HG03066 (cell line): ENCODE results near the gene TRPM3.

ENCODE experiments used
- ATAC-seq: cut with Tn5 transposase; IDR thresholded peaks from one replicate; pipeline ENCODE4 v1.9.1; 2021; ENCODE audit warnings: low read depth; ENCODE audit not compliant: unreplicated experiment

The TRPM3 gene

DNA sequence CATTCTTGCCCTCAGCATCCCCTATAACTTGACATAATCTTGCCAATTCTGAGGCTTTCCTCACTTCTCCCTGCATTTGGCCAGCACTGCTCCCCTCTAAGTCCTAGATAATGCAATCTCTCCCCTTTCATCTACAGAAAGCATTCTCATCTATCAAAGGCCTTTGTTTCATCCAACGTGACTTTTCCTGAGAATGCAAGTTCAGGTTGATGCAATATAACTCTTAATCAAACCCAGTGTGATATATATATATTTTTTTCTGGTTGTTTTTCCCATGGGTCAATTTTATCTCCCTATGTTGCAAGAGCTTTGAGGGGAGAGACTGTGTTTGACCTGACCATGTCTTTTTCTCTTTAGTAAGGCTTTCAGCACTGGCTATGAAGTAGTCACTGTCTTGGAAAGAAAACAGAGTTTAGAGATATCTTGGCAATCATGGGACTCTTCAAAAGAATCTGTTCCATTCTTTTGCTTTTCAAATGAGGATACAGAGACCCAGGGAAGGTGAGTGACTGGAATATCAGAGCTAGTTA lies 268.6 kb downstream of the TRPM3 start:
- ATAC-seq, result no peak

DNA sequence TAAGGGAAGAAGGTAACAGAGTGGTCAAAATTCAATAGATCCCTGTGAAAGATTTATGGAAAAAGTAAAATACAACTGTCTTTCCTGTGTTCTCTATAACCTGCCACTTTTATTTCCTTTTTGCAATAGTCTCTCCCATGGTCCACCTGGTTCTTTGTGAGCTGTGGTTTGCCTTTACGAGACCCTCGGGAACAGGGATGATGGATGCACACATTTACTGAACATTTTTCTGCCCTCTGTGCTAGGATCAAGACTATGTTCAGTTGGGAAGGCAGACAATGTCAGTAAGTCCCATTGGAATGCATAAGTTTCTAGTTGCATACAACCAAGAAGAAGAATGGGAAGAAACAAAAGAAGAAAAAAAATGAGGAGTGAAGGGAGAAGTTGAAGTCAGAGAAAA lies 281.2 kb downstream of the TRPM3 start:
- ATAC-seq, result no peak

DNA sequence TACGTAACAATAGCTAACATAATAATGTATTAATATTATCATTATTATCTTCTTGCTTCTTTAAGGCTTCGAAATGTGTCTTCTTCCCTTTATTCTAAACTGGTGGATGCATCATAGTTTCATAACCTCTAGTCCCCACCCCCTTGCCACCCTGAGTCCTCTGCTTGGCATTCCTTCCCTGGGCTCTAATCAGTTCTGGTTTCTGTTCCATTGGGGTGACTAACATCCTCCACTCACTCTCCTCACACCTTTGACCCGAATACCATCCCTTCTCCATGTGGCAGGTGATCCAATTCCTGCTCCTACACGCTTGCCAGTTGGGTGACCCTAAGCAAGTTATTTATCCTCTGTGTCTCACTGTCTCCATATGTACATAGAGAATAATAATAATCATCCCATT lies 286.1 kb downstream of the TRPM3 start:
- ATAC-seq, result no peak

DNA sequence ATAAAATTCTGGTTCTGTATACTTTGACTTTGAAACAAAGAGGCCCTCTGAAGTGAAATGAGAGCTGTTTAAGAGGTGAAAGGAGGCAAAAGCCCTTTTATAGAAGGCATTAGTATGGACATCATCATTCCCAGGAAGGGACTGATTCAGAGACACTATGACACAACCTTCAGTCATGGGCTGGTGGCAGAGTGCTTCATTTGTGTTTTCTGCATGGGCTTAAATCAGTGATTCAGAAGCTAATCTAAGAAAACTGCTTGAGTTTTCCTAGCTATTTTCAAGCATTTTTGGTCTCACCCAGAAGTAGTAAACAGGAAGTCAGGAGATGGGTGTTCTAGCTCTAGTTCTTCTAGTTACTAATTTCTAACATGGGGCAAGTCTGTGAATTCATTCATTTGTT lies 288.9 kb downstream of the TRPM3 start:
- no peak for ATAC-seq

DNA sequence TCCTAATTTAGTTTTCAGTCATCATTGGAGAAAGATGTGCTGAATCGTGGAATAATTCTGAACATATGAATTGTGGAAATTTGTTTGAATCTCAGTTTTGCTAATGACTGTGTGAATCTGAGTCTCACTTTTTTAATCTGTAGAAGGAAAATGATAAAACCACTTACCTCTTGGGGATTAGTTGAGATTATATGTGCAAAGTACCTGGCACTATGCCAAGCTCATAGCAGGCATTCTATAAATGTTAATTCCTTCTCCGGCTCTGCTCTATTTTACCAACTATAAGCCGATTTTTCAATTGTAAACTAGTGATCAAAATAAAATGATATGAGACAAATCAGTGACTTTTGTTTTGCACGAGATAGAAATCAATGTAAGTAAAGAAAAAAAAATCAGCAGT lies 290.8 kb downstream of the TRPM3 start:
- no peak for ATAC-seq

DNA sequence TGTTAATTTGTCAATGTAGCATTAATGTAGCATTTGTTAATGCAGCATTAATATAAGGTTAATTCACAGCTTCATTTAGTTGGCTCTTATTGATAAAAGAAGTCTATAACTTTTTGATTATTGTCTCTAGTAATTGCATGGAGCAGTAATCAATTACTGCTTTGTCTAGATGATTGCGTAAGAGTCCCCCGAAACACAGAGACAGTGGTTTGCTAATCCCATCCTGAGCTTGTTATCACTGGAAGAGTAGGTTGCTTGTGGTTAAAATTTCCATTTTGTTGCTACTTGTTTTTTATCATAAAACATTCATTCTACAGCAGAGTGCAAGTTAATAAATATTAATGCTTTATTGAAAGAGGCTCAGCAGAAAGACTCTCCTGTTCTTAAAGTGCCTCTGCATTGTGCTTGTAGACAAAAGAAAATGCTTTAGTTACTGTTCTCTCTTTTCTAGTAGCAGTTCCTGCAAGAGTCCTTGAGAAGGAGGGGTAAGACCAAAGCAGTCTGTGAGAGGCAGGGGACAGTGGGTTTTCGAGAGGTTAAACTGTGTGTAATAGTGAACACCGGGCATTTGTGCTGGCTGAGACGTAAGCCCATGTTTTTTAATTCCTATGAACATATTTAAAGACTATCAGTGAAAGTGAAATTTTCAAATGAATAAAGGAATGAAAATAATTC lies 291.7 kb downstream of the TRPM3 start:
- ATAC-seq, result no peak

DNA sequence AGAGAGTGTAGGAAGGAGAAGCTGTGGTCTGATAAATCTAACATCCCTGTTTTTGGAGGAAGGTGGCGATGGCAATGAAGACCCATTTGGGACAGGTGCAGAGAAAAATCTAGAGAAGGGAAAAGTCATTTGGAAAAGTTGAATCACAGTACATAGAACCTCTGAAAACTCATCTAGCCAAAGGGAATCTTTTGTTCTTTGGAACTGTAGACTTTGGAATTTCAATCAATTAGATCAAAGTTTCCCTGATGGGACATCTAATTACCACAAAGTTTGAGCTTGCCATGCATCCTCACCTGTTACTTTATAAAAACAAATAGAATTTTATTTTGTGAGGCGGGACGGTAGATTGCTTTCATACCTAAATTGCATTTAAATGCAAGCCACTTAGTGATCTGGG lies 294.9 kb downstream of the TRPM3 start:
- no peak for ATAC-seq

DNA sequence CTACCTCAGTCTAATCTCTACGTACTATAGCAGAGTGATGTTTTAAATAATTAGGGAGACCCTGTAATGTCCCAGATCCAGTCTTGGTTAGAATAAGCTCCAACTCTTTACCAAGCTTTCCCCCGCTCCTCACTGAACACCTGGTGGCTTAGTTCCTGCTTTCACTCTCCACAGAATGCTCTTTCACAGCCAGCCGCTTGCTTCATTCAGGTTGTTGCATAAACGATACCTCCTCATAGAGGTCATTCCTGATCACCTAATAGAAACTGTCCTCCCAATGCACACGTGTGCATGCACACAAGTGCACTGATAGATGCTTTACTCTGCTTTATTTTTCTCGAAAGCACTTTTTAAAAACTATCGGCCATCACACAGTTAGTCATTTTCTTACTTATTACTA lies 298.1 kb downstream of the TRPM3 start:
- no peak for ATAC-seq

DNA sequence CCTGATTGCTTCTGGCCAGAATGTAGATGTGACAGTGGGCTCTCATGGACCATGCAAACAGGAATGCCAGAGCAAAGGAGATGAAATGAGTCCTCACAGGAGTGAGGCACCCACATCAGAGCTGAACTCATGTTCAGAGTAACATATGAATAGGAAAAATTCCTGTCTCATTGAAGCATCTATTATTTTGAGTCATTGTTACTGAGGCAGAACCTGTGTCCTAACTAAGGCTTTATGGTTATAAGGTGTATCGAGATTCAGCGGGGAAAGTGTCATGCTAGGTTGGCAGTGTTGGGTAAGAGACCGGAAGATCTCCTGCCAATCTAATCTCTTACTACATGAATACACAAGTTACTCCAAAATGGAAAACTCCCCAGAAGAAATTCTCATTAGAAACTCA lies 304.1 kb downstream of the TRPM3 start:
- ATAC-seq, result no peak

DNA sequence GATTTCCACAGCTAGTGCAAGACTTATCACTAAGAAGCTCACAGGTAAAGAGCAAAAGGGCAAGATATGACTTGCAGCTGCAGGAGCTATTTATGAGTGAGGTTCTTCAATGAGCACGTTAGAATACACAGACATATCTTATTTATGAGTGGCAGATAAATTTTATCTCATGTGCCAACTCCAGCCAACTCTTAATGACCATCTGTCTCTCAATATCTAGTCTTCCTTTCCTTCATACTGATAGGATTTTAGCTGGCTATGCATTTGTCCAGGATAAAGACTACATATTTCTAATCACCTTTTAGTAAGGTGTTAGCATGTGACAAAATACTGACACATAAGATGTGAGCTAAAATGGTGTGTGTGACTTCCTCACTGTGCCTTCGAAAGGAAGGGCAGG lies 304.5 kb downstream of the TRPM3 start:
- no peak for ATAC-seq

DNA sequence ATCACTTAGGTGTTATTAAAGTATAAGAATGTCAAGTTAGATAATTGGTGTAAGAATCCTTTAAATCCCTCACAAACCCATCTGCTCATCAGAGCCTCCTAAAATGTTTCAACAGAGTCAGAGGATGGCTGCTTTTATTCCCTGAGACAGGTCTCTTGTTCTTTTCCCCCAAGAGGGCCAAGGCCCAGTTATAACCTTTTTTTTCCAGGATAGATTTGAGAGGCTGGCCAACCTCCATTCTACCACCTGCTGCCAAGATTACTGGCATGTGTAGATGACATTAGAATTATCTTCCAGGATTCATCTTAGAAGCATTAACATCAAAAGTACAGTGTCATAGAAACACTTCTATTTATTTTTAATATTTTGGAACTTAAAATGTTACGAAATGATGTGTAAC lies 305.1 kb downstream of the TRPM3 start:
- ATAC-seq, result no peak

DNA sequence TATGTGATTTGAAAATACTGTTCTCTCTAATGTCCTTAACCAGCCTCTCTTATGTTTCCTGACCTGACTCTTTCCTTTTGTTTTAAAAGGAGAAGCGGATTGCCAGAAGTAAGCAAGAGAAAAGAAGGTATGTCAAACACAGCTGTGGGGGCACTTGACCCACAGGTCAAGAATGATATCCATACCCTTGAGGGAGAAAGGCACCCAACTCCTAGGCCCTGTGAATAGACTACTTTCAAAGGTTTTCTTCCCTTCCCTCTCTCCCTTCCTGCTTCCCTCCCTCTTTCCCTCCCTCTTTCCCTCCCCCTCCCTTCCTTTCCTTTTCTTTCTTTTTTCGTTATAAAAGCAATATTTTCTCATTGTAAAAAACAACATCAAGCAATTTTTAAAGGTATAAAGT lies 306.8 kb downstream of the TRPM3 start:
- no peak for ATAC-seq

DNA sequence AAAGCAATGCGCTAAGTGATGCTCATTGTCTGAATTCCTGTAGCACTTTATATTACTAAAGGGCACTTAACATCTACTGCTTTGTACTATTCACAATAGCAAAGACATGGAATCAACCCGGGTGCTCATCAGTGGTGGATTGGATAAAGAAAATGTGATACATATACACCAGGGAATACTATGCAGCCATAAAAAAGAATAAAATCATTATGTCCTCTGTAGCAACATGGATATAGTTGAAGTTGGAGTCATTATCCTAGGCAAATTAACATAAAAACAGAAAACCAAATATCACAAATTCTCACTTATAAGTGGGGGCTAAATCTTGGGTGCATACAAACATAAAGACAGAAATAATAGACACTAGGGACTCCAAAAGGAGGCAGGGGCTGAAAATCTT lies 308.3 kb downstream of the TRPM3 start:
- no peak for ATAC-seq

DNA sequence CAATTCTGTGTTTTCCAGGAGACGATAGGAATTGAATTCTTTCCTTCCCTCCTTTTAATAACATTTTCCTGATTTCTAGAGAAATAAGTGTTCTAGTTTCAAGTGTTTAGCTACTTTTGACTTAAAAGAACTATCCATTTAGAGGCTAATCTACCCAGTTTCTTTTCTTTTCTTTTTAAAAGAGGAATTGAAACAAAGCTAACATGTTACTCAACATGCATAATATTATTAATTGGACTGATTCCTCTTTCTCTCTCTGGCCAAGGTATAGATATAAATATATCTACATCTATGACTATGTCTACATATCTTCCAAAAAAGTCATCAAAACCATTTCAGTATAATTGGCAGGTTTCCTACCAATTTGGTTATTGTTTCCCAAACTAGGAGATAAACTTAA lies 309.8 kb downstream of the TRPM3 start:
- no peak for ATAC-seq

DNA sequence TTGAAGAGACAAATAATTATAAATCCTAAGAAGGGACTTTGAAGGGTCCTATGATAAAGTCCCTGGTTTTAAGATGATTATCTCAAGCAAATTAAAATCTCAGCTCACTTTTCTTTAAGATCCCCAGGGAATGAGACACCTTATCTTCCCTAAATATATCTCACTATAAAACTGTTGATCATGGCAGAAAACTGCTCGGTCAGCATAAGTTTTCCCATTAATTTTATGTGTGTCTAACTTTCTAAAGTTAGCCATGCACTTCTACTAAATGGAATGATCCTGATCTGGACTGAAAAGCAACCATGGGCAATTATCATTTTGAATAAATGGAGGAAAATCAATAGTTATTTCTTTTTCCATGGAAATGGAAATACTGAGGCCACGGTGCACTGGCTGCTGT lies 314.5 kb downstream of the TRPM3 start:
- no peak for ATAC-seq

DNA sequence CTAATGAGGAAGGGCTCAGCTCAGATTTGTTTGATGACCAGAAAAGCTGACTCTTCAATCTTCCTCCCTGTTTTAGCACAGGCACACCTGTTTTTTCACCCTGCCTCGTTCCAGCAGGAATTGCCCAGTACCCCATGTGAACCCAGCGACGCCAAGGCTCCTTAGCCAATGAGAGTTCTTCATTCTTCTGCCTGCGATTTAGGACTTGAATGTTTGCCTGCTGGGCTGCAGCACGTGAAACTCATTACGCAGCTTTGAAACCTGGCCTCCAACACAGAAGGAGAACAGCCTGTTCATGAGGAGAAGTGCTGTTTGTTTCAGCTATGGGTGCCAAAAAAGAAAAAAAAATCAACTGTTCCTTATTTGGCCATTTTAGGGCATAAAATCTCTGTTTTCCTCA lies 315.5 kb downstream of the TRPM3 start:
- ATAC-seq, result no peak

DNA sequence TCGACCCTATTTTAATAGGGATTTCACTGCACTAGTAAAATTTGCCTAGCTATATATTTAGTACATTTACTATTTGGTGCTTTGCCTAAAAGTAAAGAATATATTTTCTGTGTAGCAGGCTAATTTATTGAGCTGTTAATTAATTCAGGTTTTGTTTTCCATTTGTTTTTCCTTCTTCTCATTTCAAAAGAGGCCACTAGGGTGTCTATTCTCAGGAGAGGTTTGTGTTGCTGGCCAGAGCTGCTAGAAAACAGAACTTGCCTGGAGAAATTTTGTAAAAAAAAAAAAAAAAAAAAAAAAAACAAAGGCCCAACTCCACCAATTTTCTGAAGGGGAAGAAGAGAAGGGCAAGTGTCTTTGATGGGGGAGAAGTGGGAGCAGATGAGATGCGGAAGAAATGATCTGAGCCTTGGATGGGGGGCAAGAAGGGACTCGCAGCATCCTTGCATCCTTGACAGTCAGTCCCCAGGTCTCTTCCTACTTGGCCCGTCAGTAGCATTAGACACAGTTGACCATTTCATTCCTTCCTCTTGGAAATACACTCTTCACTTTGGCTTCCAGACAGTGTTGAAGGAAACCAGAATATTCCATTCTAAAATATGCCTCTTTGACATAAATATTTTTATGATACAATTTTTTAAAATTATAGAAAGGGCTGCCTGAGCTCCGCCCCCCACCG lies 318.5 kb downstream of the TRPM3 start:
- ATAC-seq, result no peak

DNA sequence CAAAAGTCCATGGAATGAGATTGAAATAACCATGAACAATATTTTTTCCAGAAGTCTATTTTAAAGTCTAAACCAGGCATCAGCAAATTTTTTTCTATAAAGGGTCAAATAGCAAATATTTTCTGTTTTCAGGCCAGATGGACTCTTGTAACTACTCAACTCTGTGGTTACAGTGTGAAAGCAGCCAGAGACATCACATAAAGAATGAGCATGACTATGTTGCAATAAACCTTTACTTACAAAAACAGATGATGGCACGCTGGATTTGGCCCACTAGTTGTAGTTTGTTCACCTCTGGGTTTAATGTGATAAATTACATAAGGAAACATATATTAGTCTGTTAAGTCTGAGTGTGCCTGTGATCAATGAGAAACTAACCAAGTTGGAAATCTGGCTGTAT lies 319.2 kb downstream of the TRPM3 start:
- no peak for ATAC-seq

DNA sequence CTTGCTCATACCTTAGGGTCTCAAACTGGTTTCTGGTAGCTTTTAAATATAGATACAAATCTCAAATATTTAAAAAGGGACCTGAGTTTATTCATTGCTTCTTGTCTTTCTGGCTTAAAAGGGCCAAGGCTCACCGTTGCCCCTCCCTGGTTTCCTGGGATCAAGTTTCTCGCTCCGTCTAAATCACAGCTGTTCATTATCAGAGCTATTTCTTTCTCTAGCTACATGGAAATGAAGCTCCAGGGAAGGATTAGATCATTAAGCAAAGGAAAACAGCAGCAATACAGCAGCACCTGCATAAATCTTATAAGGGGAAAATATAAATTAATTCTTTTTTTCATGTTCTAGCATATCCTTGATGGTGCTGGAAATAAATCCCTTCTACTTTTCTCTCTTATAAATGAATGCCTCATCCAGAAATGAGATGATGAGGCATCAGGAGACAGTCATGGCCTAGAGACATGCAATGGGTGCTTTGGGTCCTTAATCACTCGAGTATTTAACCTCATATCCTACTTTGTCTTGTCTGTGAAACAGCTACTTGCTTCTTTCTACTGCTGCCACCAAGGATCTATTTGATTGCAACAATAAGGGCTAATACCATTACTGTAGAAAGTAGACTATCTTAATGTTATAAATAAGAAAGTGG lies 320.1 kb downstream of the TRPM3 start:
- no peak for ATAC-seq

DNA sequence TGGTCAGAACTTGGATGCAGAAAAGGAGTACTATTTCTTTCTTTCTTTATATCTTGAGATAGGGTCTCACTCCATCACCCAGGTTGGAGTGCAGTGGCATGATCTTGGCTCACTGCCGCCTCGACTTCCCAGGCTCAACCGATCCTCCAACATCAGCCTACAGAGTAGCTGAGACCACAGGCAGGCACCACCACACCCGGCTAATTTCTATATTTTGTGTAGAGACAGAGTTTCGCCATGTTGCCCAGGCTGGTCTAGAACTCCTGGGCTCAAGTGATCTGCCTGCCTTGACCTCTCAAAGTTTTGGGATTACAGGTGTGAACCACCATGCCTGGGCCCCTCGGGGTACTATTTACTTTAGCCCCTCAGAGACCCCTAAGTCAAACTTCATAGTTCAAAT lies 323.4 kb downstream of the TRPM3 start:
- no peak for ATAC-seq

DNA sequence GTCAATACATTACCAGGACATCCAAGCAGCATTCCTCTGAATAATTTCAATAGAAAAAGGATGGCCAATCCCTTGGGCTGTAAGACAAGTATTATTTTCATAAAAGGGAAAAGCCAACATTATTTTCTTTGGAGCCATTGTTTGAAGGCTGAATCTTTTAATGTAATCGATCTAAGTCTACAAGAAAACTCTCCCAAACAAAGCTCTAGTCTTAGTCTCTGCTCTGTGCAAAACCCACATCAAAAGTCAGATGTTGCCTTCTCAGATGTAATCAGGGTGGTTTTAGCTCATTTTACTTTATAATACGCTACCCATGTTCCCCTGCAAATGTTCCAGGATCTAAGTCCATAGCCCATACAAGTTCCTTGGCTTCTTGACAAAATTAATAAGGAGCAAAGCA lies 325.6 kb downstream of the TRPM3 start:
- no peak for ATAC-seq

DNA sequence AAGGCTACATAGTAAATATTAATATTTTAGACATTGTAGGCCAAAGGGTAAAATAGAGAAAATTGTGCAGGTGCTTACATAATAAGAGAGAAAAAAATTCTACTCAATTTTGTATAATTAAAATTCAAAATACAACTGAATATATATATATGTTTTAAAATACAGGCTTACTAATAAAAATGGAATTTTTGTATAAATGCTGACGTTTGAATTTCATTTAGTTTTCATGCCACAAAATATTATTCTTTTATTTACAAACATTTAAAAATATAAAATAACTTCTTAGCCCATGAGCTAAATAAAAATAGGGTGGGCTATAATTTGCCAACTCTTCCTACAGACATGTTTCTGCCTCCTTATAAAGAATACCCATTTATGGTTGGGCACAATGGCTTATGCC lies 328.6 kb downstream of the TRPM3 start:
- ATAC-seq, result no peak
